Right lobe of liver (tissue), 6 donors: ENCODE results near the gene PTPRT. TPM values are rescaled to one million over a fixed set of nuclear protein-coding genes. Genes with fewer than 3 reads are reported as not detected.

ENCODE experiments used
- ATAC-seq, 4 donors: fragments of 200-7000 bp; cut with Tn5 transposase; one replicate each; pipeline ENCODE4 v1.9.1; 2020; ENCODE audit warnings: mild to moderate bottlenecking in 4 of 4, moderate library complexity in 4 of 4
- DNase-seq, 3 donors: peaks; one replicate each; pipeline ENCODE4 v3.0.0-alpha.2; 2020
- H3K27ac ChIP-seq, 3 donors: fragments of 200-600 bp; one replicate each; pipeline ENCODE4 v1.8.0; 2022
- H3K27me3 ChIP-seq, 2 donors: fragments of 200-600 bp; one replicate each; pipeline ENCODE4 v1.8.0; 2022
- H3K36me3 ChIP-seq, 4 donors: fragments of 200-600 bp; sonication (generic) in 1 of 4; one replicate each; pipeline versions ENCODE4 v1.5.1 to v1.8.0; 2017 to 2022; ENCODE audit warnings: control low read depth in 1 of 4
- H3K4me1 ChIP-seq, 4 donors: fragments of 200-600 bp; sonication (generic) in 1 of 4; one replicate each; pipeline versions ENCODE4 v1.5.1 to v1.8.0; 2017 to 2022; ENCODE audit warnings: control low read depth in 1 of 4
- H3K4me3 ChIP-seq, 3 donors: fragments of 200-600 bp; one replicate each; pipeline ENCODE4 v1.8.0; 2022
- H3K9me3 ChIP-seq, 4 donors: fragments of 200-600 bp; sonication (generic) in 1 of 4; one replicate each; pipeline versions ENCODE4 v1.5.1 to v1.8.0; 2017 to 2022; ENCODE audit warnings: control low read depth in 1 of 4
- POLR2A ChIP-seq: fragments of 450-650 bp; IDR thresholded peaks from one replicate; pipeline ENCODE4 v1.6.1; 2017; ENCODE audit warnings: antibody characterized with exemption, mild to moderate bottlenecking
- WGBS: methylation state at CpG from one replicate; pipeline ENCODE4 v1.1.6; 2018; ENCODE audit warnings: low coverage, low lambda C conversion rate; ENCODE audit not compliant: insufficient coverage; ENCODE audit errors: missing lambda C conversion rate; 5-methylcytosine and 5-hydroxymethylcytosine counted together
- intact Hi-C, 2 donors: fragments of 100-400 bp; cut with DNase I; formaldehyde crosslinking; loops; one replicate each; pipeline versions ENCODE4 v1.11.2 to v1.14.1; 2022
- total RNA-seq, 6 experiments: library from RNA; depleted of rRNA in 2 of 6; stranded (reverse); fragments of >200 nt in 2 of 6; fragmentation: NEBNext Ultra II Directional in 3 of 6; extraction: Animal tissue kit (Norgen Biotek cat#: 25700) in 3 of 6; gene quantifications; one replicate each; pipeline versions ENCODE4 v1.1.0 to v1.2.4, GENCODE V29; 2016 to 2023
- TF ChIP-seq, protein P1 (sequence below), 4 donors: fragments of 200-600 bp in 3 of 4; fragments of 450-650 bp in 1 of 4; IDR thresholded peaks; one replicate each; pipeline versions ENCODE4 v1.5.1 to v1.8.0; 2016 to 2022; ENCODE audit warnings: antibody characterized with exemption in 4 of 4, mild to moderate bottlenecking in 2 of 4
- donor health status: DM: no; HTN: yes; CAD: no.
- donor health status: DM: no; HTN: no; CAD: no.
- donor health status: DM: no; HTN: no; CAD: no.
- donor health status: DM: no; HTN: yes; CAD: no.
- donor health status: DM: no; HTN: yes; CAD: no.

Gene PTPRT
- total RNA-seq, 6 experiments from 2014 or later, result 0.18 to 1.0 (median 0.51) TPM

DNA sequence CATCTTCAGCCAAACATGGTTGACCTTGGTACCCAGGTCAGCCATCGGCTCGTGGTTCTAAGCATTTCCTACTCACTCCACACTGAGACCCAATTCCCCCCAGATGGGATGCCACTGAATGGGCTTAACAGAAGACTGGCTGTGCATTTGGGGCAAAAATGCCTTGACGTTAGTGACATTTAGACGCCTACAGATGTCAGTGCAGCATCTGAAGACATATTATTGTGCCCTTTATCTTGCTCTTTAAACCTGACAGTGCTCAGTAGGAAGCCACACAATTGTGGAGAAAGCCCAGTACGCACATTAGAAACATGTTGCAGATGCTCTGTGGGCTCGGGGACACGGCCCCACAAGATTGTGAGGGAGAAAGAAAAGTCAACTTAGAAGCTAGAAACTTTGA is 414.7 kb downstream of the PTPRT start:
- no peaks in the 10 kb centered on the region for H3K9me3 ChIP-seq
- no peaks in the 10 kb centered on the region for H3K4me1 ChIP-seq
- WGBS, result 62% methylated on average over 6 of the region's 7 CpGs
- H3K36me3 ChIP-seq, result no peaks in the 10 kb centered on the region
- H3K4me3 ChIP-seq, result no peak overlapping the region
- ATAC-seq (no peak), DNase-seq (no peak)
- no peak for TF ChIP-seq POLR2A
- TF ChIP-seq, protein P1, sequence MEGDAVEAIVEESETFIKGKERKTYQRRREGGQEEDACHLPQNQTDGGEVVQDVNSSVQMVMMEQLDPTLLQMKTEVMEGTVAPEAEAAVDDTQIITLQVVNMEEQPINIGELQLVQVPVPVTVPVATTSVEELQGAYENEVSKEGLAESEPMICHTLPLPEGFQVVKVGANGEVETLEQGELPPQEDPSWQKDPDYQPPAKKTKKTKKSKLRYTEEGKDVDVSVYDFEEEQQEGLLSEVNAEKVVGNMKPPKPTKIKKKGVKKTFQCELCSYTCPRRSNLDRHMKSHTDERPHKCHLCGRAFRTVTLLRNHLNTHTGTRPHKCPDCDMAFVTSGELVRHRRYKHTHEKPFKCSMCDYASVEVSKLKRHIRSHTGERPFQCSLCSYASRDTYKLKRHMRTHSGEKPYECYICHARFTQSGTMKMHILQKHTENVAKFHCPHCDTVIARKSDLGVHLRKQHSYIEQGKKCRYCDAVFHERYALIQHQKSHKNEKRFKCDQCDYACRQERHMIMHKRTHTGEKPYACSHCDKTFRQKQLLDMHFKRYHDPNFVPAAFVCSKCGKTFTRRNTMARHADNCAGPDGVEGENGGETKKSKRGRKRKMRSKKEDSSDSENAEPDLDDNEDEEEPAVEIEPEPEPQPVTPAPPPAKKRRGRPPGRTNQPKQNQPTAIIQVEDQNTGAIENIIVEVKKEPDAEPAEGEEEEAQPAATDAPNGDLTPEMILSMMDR (IDR thresholded peaks at IDR 0.05), result no peak
- intact Hi-C loops, result no loop called here
- no peak overlapping the region for H3K27ac ChIP-seq
- H3K27me3 ChIP-seq, result no peaks in the 10 kb centered on the region

DNA sequence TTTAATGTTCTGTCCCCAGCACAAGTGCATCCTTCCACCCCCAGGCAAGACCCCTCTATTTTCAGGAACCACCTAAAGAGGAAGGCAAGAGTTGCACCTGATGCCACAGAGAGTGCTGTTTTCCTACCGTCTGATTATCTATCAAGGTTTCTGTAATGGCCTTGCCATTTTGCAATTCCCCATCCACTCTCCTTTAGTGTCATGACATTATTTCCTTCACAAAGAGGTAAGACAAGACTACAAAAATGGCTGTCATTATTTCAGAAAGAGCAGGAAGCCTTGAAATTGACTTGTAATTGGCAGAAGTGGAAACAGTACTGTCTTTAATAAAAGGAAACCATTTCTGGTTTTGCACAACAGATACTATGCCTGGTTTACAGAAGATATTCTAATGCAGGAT is 426.7 kb downstream of the PTPRT start:
- intact Hi-C loops, result no loop called here
- DNase-seq (no peak), ATAC-seq (no peak)
- WGBS, result 80% methylated on average over 1 of the region's 1 CpG
- no peaks in the 10 kb centered on the region for H3K4me1 ChIP-seq
- H3K27me3 ChIP-seq, result no peaks in the 10 kb centered on the region
- TF ChIP-seq, protein P1 (IDR thresholded peaks at IDR 0.05), result no peak
- no peak for TF ChIP-seq POLR2A
- H3K36me3 ChIP-seq, result no peaks in the 10 kb centered on the region
- H3K9me3 ChIP-seq, result no peaks in the 10 kb centered on the region
- H3K4me3 ChIP-seq, result no peak overlapping the region
- H3K27ac ChIP-seq, result no peak overlapping the region

DNA sequence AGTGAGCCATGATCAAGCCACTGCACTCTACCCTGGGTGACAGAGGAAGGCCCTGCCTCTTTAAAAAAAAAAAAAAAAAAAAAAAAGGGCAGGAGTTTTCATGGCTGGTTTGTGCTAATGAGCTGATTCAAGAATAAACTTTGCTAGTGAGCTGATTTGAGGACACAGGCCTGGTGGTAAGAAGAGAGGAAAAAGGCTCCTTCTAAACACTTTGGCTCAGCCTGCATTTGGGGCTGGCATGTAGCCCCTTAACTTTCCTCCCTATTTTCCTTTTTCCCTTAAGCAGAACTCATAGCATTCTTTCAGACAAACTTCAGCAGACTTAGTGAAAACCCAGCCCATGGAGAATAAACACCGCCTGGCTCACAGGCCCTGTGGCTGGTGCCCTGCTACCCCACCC is 432.7 kb downstream of the PTPRT start:
- no peaks in the 10 kb centered on the region for H3K4me1 ChIP-seq
- DNase-seq, result no peak
- no peak overlapping the region for H3K4me3 ChIP-seq
- TF ChIP-seq POLR2A, result no peak
- TF ChIP-seq, protein P1 (IDR thresholded peaks at IDR 0.05), result no peak
- H3K27me3 ChIP-seq, result no peaks in the 10 kb centered on the region
- H3K36me3 ChIP-seq, result no peaks in the 10 kb centered on the region
- no peak for ATAC-seq
- no peak overlapping the region for H3K27ac ChIP-seq
- no peaks in the 10 kb centered on the region for H3K9me3 ChIP-seq
- 57% methylated on average over 1 of the region's 1 CpG for WGBS
- intact Hi-C loops, result no loop called here

DNA sequence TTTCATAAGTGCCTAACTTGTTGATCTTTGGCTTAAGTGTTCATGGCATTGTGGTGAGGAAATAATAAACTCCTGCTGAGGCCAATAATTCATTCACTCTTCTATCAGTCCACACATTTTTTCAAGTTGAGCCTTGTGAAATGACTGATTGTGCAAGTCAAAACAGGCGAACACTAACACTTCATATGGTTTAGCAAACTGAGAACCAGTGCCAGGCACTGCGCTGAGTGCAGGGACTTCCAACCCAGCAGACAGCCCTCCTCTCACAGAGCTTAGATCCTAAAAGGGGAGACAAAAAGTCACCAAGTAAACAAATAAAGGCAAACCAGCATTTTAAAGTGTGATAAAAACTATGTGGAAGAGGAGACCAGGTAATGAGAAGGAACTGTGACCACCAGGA is 435.0 kb downstream of the PTPRT start:
- Histone ChIP-seq H3K4me3 (no peak overlapping the region), H3K4me1 (no peaks in the 10 kb centered on the region), H3K36me3 (no peaks in the 10 kb centered on the region), H3K27me3 (no peaks in the 10 kb centered on the region), H3K27ac (no peak overlapping the region), H3K9me3 (no peaks in the 10 kb centered on the region)
- DNase-seq (no peak), ATAC-seq (peak in 1 of 4 donors; percentile 64)
- 11% methylated on average over 2 of the region's 2 CpGs for WGBS
- intact Hi-C loops, result no loop called here
- TF ChIP-seq, protein P1 (IDR thresholded peaks at IDR 0.05), result no peak
- TF ChIP-seq POLR2A, result no peak

DNA sequence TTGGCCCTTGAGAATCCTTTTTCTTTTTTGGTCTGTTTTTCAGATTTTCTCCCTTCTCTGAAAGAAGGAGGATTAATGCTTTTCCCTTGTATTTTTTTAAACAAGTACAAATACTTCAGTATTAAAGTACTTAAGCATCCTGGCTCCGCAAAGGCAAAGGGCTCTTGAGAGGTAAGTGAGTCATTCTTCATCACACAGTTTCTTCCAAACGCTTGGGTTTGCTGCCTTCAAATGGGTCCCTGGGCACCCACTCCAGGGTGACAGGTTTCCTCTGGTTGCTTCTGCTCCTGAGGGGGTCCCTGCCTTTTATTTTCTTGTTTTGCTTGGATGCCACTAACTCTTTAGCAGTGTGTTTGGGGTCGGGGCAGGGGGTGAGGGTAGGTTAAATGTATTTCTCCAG is 437.1 kb downstream of the PTPRT start:
- Histone ChIP-seq H3K27me3 (no peaks in the 10 kb centered on the region), H3K36me3 (no peaks in the 10 kb centered on the region), H3K27ac (no peak overlapping the region), H3K9me3 (no peaks in the 10 kb centered on the region), H3K4me3 (no peak overlapping the region), H3K4me1 (peaks cover 0 to 3% (median 0%) of the 10 kb centered on the region in 4 donors)
- intact Hi-C loops, result no loop called here
- no peak for TF ChIP-seq POLR2A
- TF ChIP-seq, protein P1 (IDR thresholded peaks at IDR 0.05), result no peak
- ATAC-seq, result no peak
- WGBS, result 56% methylated on average over 3 of the region's 3 CpGs
- DNase-seq, result no peak
